GM18499 (cell line): Measurements from ENCODE around the gene USP22.

Source experiments
- ATAC-seq: cut with Tn5 transposase; IDR thresholded peaks from one replicate; pipeline ENCODE4 v1.9.1; 2021; ENCODE audit warnings: moderate number of reproducible peaks; ENCODE audit not compliant: insufficient read depth, unreplicated experiment

The USP22 gene

DNA sequence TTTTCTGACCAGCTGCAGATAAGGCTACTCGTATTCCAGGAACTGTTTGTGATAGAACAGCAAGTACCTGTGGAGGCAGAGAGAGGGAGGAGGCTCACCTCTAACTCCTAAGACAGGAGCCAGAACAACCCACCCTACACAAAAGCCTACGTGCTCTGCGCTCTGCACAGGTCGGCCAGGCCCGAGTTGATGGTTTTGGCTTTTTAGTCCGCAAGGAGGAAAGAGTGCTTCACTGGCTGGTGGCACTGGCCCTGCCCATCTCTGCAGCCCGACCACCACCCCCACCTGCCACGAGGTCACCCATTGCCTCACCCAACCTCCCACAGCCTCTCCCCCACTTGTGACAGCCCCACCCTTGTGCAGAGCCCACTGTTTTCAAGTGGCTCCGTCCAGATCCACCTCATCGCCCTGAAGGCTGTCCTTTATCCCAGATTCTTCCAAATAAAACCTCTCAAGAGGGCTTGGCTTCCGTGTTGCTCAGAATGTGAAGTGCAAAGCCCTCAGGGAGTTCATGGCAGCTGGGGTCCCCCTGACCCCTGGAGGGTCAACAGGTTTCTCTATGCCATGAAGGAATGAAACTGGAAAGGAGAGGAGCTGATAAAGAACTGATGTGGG, 39.7 kb downstream of the USP22 start:
- no peak for ATAC-seq

DNA sequence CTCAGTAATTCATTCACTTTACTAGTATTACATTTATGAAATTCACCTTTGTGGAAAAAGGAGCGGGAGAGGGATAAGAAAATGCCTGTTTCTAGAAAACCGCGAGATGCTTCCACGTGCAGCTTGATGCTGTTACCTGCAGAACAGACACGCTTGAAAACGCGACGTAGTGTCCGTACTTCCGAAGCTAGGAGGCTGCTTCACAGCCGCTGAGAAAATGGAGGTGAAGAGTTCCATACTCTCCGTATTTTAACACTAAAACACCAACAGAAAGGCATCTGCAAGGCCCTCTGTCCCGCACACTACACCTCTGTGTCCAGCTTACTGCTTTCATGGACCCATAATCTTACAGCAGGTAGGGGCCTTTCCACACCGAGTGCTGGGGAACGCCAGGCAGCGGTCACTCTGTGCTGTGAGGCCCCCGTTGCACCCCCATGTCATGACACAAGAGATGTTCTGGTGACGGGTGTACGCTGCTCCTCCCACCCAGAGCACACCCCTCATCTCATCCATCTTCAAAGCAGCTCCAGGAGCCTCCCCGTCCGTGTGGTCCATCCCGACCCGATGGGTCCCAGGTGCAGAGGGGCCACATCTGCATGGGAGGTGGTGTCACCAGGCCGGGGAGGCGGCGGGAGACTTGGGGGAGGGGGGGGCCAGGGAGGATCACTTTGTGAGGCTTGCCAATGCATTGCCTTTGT, 40.4 kb downstream of the USP22 start:
- no peak for ATAC-seq

- no peak for ATAC-seq
These were observed 41.0 kb downstream of the USP22 start for GRCh38 chr17:21001813-21002221.

DNA sequence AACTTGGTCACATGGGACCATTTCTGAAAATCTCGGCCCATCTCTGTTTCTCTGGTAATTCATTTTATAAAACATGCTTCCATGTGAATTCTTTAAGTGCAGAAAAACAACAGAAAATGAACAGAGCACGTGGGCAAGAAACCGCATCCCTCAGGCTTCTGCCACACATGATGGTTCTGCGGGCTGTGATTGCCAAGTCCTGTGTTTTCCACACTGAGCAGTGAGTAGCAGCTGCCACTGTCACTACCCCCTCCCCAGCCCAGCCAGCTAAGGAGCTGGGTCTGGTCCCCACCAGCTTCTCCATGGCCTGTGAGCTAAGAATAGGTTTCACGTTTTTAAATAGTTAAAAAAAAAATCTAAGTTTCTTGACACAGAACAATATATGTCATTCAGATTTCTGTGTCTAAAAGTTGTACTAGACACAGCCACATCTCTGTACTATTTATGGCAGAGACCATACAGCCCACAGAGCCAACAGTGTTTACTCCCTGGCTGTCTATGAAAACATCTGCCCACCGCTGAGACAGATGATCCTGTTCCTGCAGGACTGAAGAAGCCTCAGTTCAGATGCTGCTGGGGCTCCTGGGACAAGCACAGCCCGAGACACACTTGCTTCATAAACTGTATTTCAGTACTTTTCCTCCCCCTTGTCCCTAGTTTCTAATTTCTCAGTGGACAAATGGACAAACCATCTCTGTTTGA, 41.5 kb downstream of the USP22 start:
- ATAC-seq: no peak

GRCh38 chr17:20999841-21000532, 42.8 kb downstream of the USP22 start:
- ATAC-seq: no peak

DNA sequence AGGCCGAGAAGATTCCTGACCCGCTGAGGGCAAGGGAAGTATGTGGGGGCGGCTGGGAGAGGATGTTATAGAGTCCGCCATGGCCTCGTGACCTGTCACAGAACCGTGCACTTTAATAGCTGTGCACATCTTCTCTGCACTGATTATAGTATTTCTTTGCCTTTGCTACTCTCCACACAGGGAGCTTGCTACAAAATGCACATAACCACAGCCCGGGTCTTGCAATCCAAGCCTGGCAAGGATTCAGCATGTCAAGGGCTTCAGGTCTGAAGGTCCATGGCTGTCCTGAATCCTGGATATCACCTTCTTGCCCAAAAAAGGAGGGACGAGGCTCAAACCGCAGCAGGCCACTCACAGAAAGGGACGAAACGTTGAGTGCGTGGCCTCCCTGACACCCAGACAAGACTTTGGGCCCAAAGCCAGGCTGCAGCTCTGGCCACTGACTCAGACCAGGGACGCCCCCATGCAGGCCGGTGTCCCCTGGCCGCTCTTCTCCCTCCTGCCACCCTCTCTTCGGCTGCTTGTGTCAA, 43.7 kb downstream of the USP22 start:
- no peak for ATAC-seq

DNA sequence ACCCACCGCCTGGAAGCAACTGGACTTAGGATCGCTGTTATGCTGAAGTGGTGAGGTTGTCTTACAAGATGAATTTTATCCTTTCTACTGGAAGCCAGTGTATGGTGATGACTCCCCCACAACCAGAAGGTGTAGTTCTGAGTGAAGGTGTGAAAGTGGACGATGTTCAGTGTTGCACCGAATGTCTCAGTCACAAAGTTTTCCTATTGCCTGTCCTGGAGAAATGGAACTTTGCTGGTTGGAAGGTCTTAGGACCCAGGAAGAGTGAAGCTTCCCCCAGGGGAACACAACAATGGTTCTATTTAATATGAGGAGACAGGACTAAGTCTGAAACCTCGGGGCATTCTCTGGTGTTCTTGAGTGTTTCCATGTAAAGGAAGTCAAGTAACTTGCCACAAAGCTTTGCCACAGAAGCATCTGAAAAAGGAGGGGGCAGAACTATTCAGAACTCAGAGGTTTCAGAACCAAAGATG, 44.2 kb downstream of the USP22 start:
- no peak for ATAC-seq

DNA sequence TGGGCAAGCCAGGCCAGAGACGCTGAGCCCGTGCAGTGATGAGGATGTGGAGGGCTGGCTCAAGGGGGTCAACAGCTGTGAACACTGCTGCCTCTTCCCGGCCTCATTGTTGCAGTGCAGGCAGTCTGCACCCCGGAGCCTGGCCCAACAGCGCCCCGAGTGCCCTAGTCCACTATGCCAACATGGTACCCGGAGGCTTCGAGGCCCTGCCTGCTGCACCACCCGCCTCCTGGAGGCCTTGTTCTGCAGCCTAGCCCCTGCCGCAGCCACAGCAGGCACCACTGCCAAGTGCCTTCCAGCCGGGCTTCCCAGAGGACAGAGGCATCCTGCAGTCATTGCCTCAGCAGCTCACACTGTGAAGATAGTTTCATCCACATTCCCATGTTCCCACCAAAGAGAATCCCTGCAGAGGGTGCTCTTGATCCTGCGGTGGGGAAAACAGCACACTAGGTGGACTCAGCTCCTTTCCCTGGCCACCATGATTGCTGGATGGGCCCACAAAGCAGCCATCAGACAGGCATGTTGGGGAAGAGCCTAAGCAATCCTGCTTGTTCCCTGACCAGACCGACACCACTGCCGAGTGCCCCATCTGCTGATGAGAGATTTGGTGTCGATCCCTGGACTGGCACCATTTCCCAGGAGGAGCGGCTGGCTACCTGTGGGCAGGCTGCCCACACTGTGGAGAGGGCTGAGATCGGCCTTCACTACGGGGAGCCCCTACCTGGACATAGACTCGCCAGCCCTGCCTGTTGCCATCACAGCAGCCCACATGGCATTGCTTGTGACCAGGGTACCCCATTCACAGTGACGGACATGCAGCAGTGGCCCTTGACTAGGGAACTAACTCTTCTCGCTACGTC, 44.9 kb downstream of the USP22 start:
- no peak for ATAC-seq

DNA sequence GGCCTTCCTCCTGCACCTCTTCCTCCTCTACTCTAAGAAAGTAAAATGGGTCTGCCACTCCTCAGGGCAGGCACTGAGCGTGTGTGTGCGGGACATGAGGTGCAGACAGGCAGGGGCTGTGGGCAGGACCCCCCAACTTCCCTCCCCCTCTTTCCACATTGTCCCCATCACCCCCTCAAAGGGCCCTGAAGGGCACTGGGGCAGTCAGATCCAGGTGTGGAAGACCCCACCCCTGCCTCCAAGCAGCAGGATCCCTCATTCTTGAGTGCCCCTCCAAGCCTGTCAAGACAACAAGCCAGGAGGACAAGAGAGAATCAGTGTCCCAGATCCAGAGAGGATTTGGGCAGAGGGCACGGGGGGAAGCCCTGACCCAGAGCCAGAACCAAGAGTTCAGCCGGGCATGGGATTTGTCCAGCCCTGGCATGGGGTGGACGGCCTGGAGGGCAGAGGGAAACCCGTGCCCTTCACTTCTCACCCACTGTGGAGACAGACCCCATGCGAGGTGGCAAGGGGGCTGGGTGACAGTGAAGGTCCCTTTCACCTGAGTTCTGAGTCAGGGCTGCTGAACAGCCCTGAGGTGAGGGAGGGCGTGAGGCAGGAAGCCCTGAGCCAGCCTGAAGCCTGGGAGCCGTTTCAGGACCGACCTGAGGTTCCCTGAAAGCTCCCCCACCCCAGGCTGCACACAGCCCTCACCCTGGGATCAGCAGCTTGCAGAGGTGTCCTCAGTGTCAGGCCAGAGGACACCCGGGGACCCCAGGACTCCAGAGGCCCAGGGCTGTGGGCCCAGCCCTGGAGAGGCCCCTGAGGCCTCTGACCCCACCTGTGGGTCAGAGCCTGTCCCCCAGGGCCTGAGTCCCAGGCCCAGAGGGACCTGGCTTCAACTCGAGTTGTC, 45.8 kb downstream of the USP22 start:
- no peak for ATAC-seq

GRCh38 chr17:20995873-20996723, 46.7 kb downstream of the USP22 start:
- ATAC-seq: no peak

DNA sequence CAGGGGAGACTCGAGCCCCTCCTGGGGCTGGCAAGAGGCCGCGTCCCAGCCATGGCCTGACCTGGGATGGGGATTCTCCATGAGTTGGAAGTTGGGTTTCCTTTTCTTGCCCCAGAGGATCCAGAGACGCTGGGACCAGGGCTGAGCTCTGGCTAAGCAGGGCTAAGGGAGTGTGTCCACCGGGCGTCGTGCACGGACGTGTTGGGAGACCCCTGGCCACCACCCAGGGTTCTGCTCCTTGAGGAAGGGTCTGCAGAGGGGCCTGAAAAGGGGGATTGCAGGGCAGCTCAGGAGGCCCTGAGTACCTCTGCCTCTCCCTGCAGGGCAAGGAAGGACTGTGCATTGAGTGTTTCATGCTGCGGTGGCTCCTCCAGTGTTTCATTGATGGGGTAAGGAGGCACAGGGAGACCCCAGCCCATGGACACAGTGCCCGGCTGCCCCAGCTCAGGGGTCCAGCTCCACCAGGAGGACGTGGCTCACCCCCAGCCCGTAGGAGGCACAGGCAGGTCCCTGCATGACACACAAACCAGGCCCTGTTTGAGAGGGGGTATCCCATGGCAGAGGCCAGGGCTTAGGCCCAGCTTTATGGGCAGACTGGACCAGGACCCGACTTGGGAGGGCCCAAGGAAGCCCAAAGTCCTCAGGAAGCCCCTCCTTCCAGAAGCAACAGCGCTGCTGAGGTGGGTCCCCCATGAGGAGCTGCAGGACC, 47.5 kb downstream of the USP22 start:
- ATAC-seq: no peak

GRCh38 chr17:20994779-20995149, 48.0 kb downstream of the USP22 start:
- ATAC-seq: no peak

DNA sequence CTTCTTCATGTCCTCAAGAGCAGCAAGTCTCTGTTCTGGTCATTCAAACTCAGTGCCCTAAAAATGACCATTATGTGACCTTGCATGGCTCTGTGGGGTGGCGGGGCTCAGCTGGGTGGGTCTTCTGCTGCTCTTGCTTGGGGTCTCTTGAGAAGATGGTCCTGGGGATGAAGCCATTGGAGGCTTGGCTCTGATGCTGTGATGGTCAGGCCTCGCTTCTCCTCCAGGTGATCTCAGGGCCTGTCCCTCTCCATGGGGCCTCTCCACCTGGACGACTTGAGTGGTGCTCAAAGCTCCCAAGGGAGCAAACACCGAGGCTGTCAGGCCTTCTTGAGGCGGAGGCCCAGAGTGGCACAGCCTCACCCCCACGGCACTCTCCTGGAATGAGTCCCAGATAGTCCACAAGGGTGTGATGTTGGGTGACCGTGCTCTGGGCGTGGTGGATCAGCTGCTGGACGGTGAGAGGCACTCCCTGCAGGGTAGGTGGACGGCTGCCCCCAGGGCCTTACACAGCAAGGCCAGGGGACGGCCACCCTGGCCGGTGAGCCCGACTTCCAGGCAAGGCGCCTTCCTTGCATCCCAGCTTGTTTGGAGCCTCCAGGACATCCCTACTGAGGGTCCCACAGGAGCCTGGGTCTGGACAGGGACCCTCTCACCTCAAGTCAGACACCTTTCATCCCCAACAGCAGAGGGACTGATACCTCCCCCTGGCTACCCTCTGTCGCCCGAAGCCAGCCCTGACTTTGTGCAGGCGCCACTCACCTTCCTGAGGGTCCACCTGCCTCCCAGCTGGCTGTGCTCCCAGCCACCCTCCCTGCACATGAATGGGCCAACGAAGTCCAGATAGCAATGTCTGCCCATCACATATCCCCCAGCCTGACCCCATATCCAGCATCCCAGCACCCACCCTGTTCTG, 48.7 kb downstream of the USP22 start:
- no peak for ATAC-seq

GRCh38 chr17:20992987-20993862, 49.6 kb downstream of the USP22 start:
- no peak for ATAC-seq

GRCh38 chr17:20992416-20992815, 50.4 kb downstream of the USP22 start:
- no peak for ATAC-seq
